OCI-LY1 (cell line): ENCODE results near the gene ITSN2.

ENCODE experiments used
- H2AFZ ChIP-seq: fragments of 200-600 bp; sonication (generic), shearing (Covaris generic); 2 replicates; pipeline ENCODE4 v1.6.0; 2014; ENCODE audit warnings: antibody characterized with exemption, mild to moderate bottlenecking, low read length
- H3F3A ChIP-seq: fragments of 200-600 bp; sonication (generic), shearing (Covaris generic); 2 replicates; pipeline ENCODE4 v1.6.0; 2014; ENCODE audit warnings: mild to moderate bottlenecking, antibody characterized with exemption, low read length, moderate library complexity; ENCODE audit not compliant: insufficient read depth
- H3K27ac ChIP-seq: fragments of 200-600 bp; sonication (generic); 2 replicates; pipeline ENCODE4 v1.5.1; 2014; ENCODE audit warnings: low read length, mixed run types, mild to moderate bottlenecking, low read depth; ENCODE audit not compliant: poor library complexity, severe bottlenecking
- H3K27me3 ChIP-seq: fragments of 200-600 bp; sonication (generic); 2 replicates; pipeline ENCODE4 v1.6.0; 2014; ENCODE audit warnings: antibody characterized with exemption, mild to moderate bottlenecking, low read length, moderate library complexity; ENCODE audit not compliant: insufficient read depth
- H3K36me3 ChIP-seq: fragments of 200-600 bp; sonication (generic); 2 replicates; pipeline ENCODE4 v1.6.1; 2014; ENCODE audit warnings: mild to moderate bottlenecking, antibody characterized with exemption, low read length, moderate library complexity, mixed read lengths; ENCODE audit not compliant: insufficient read depth
- H3K4me1 ChIP-seq: fragments of 200-600 bp; sonication (generic); 2 replicates; pipeline ENCODE4 v1.5.1; 2014; ENCODE audit warnings: mild to moderate bottlenecking, low read length, moderate library complexity; ENCODE audit not compliant: insufficient read depth, severe bottlenecking
- H3K4me2 ChIP-seq: fragments of 200-600 bp; sonication (generic), shearing (Covaris generic); 2 replicates; pipeline ENCODE4 v1.6.1; 2014; ENCODE audit warnings: low read length
- H3K4me3 ChIP-seq: fragments of 200-600 bp; sonication (generic); 2 replicates; pipeline ENCODE4 v1.5.1; 2014; ENCODE audit warnings: low read length, low read depth, mild to moderate bottlenecking, mixed read lengths; ENCODE audit not compliant: poor library complexity, severe bottlenecking
- H3K79me2 ChIP-seq: fragments of 200-600 bp; shearing (Covaris generic); 2 replicates; pipeline ENCODE4 v1.6.1; 2016; ENCODE audit warnings: mixed run types, low read length, mixed read lengths; ENCODE audit not compliant: insufficient read depth
- H3K9ac ChIP-seq: fragments of 200-600 bp; sonication (generic), shearing (Covaris generic); 2 replicates; pipeline ENCODE4 v1.6.1; 2014; ENCODE audit warnings: mild to moderate bottlenecking, low read length, mixed read lengths
- H3K9me2 ChIP-seq: fragments of 200-600 bp; sonication (generic), shearing (Covaris generic); 2 replicates; pipeline ENCODE4 v1.6.1; 2014; ENCODE audit warnings: low read depth, mild to moderate bottlenecking, low read length, mixed read lengths
- H3K9me3 ChIP-seq: fragments of 200-600 bp; shearing (Covaris generic); 2 replicates; pipeline ENCODE4 v1.6.1; 2014; ENCODE audit warnings: low read length, mixed read lengths
- H4K20me1 ChIP-seq: fragments of 200-600 bp; sonication (generic), shearing (Covaris generic); 2 replicates; pipeline ENCODE4 v1.6.0; 2016; ENCODE audit warnings: mild to moderate bottlenecking, low read length; ENCODE audit not compliant: insufficient read depth
- CTCF ChIP-seq: fragments of 200-600 bp; sonication (generic), shearing (Covaris generic); IDR thresholded peaks from 2 replicates; pipeline ENCODE4 v1.5.1; 2017; ENCODE audit warnings: mild to moderate bottlenecking, antibody characterized with exemption, low read length, moderate library complexity, mixed read lengths
- EZH2 ChIP-seq: fragments of 200-600 bp; sonication (generic), shearing (Covaris generic); IDR thresholded peaks from 2 replicates; pipeline ENCODE4 v1.8.0; 2017; ENCODE audit warnings: borderline replicate concordance, mixed run types, mild to moderate bottlenecking, antibody characterized with exemption, low read length, moderate library complexity, mixed read lengths

ITSN2 gene

GRCh38 chr2:24163601-24164000, 196.7 kb downstream of the ITSN2 start:
- H3K9me2 ChIP-seq: no peaks in the 10 kb centered on the region
- H2AFZ ChIP-seq: no peak overlapping the region
- no peaks in the 10 kb centered on the region for H3K36me3 ChIP-seq
- no peak overlapping the region for H3K27ac ChIP-seq
- TF ChIP-seq CTCF (no peak), EZH2 (no peak)
- H3F3A ChIP-seq: no peaks in the 10 kb centered on the region
- no peak overlapping the region for H3K9ac ChIP-seq
- no peaks in the 10 kb centered on the region for H3K79me2 ChIP-seq
- 0 out of 2 replicates have a peak, but pooled peaks cover 4% of the 10 kb centered on the region for H3K9me3 ChIP-seq
- H3K27me3 ChIP-seq: no peaks in the 10 kb centered on the region
- H4K20me1 ChIP-seq: no peaks in the 10 kb centered on the region
- no peak overlapping the region for H3K4me3 ChIP-seq
- H3K4me1 ChIP-seq: no peaks in the 10 kb centered on the region
- H3K4me2 ChIP-seq: no peak overlapping the region

- Histone ChIP-seq H3K9me3 (0 out of 2 replicates have a peak, but pooled peaks cover 4% of the 10 kb centered on the region), H3K4me1 (no peaks in the 10 kb centered on the region), H3K27ac (no peak overlapping the region), H3F3A (no peaks in the 10 kb centered on the region), H3K4me2 (no peak overlapping the region), H3K36me3 (no peaks in the 10 kb centered on the region), H3K9ac (no peak overlapping the region), H3K9me2 (no peaks in the 10 kb centered on the region), H3K79me2 (no peaks in the 10 kb centered on the region), H3K27me3 (no peaks in the 10 kb centered on the region), H2AFZ (no peak overlapping the region), H4K20me1 (no peaks in the 10 kb centered on the region), H3K4me3 (no peak overlapping the region)
- TF ChIP-seq EZH2: no peak
- TF ChIP-seq CTCF: no peak
These were observed 197.2 kb downstream of the ITSN2 start for GRCh38 chr2:24163186-24163585.

- H3K27ac ChIP-seq: no peak overlapping the region
- H3K9ac ChIP-seq: no peak overlapping the region
- no peaks in the 10 kb centered on the region for H3K9me2 ChIP-seq
- H3K4me2 ChIP-seq: no peak overlapping the region
- no peaks in the 10 kb centered on the region for H3K4me1 ChIP-seq
- no peaks in the 10 kb centered on the region for H3K79me2 ChIP-seq
- no peak overlapping the region for H2AFZ ChIP-seq
- no peaks in the 10 kb centered on the region for H3K27me3 ChIP-seq
- no peaks in the 10 kb centered on the region for H4K20me1 ChIP-seq
- H3F3A ChIP-seq: no peaks in the 10 kb centered on the region
- H3K4me3 ChIP-seq: no peak overlapping the region
- H3K36me3 ChIP-seq: no peaks in the 10 kb centered on the region
- TF ChIP-seq EZH2 (no peak), CTCF (no peak)
- 0 out of 2 replicates have a peak, but pooled peaks cover 4% of the 10 kb centered on the region for H3K9me3 ChIP-seq
These were observed 197.8 kb downstream of the ITSN2 start for GRCh38 chr2:24162494-24162893.
